ENCODE data around the gene ELP5. TPM values are rescaled to one million over a fixed set of nuclear protein-coding genes. Genes with fewer than 3 reads are reported as not detected.

ELP5 gene
- total and polyA plus RNA-seq, 2 of the 4 experiments (the other 2 are of a cell fraction) = 39.3 to 46.6 TPM

GRCh38 chr17:7228920-7229319 is 23.1 kb upstream of the ELP5 start:
- ChIA-PET POLR2A (ENCODE audit: unreplicated experiment) (interaction anchor here (1.3 kb wide), 1 partner anchor 10 kb away, joined by 4 read pairs; the partner anchor contains the start of genes ACADVL and DLG4), CTCF (no interaction called here)
- no peak overlapping the region for H2AK5ac ChIP-seq (ENCODE audit: low read depth, low read length)
- no peak overlapping the region for H2BK20ac ChIP-seq (ENCODE audit: low read depth, low read length)
- in situ Hi-C loops (cut with MboI; ENCODE audit: low sequenced_read_pairs) (loop anchor here (25.0 kb wide), 1 partner anchor 933 kb away; the partner anchor contains the start of genes PER1 and VAMP2), dilution Hi-C loops (cut with HindIII; ENCODE audit: low sequenced_read_pairs, unreplicated experiment) (no loop called here), intact Hi-C loops (cut with micrococcal nuclease) (no loop called here)
- TF ChIP-seq USF2 (IDR thresholded peaks at IDR 0.05; ENCODE audit: low read depth, low read length) (no peak), RAD21 (IDR thresholded peaks at IDR 0.05; ENCODE audit: low read length) (no peak), SMC3 (IDR thresholded peaks at IDR 0.05; ENCODE audit: low read depth, low read length) (no peak), MXI1 (IDR thresholded peaks at IDR 0.05; ENCODE audit: borderline replicate concordance, low read depth, low read length) (no peak), POLR2A (IDR thresholded peaks at IDR 0.05; ENCODE audit: low read depth, low read length) (no peak), FOS (IDR thresholded peaks at IDR 0.05; ENCODE audit: low read depth, low read length) (no peak), CHD1 (IDR thresholded peaks at IDR 0.05; ENCODE audit: low read depth, low read length) (no peak), MAZ (IDR thresholded peaks at IDR 0.05; ENCODE audit: borderline replicate concordance, low read depth, low read length) (no peak), CTCF (conservative IDR thresholded peaks at IDR 0.05; ENCODE audit: low read depth, low read length) (no peak), CEBPB (IDR thresholded peaks at IDR 0.05; ENCODE audit: low read depth, low read length) (no peak), RFX5 (IDR thresholded peaks at IDR 0.05; ENCODE audit: low read depth, low read length) (no peak), BHLHE40 (IDR thresholded peaks at IDR 0.05; ENCODE audit: low read depth, low read length) (no peak), RCOR1 (IDR thresholded peaks at IDR 0.05; ENCODE audit: insufficient replicate concordance, low read length) (no peak)
- H4K91ac ChIP-seq (ENCODE audit: insufficient read depth, low read depth, low read length) = no peak overlapping the region
- H3K9me1 ChIP-seq (ENCODE audit: insufficient read depth, low read length) = peaks cover 6% of the 10 kb centered on the region
- no peaks in the 10 kb centered on the region for H3K27me3 ChIP-seq (ENCODE audit: control insufficient read depth, insufficient read depth, low read length)
- no peak overlapping the region for H4K5ac ChIP-seq (ENCODE audit: low read depth, low read length)
- H4K8ac ChIP-seq (ENCODE audit: low read depth in 2 of 2, low read length in 2 of 2) = no peak overlapping the region
- H3K27ac ChIP-seq (ENCODE audit: insufficient read depth, low read length) = no peak overlapping the region
- H2BK15ac ChIP-seq (ENCODE audit: low read depth, low read length) = no peak overlapping the region
- H3K4me1 ChIP-seq (ENCODE audit: control insufficient read depth, insufficient read depth, low read length) = no peaks in the 10 kb centered on the region; the same call in 1 of the 2 replicates
- DNase-seq (no peak), ATAC-seq (ENCODE audit: low read depth) (no peak)
- no peak overlapping the region for H2AK9ac ChIP-seq (replicated peaks; ENCODE audit: low read depth, low read length, poor library complexity)
- no peaks in the 10 kb centered on the region for H3K9me3 ChIP-seq (ENCODE audit: control insufficient read depth, insufficient read depth, low read length)
- peaks cover 60% of the 10 kb centered on the region for H3K36me3 ChIP-seq (ENCODE audit: control insufficient read depth, insufficient read depth, low read length)
- H4K20me1 ChIP-seq (ENCODE audit: insufficient read depth, low read length) = peaks cover 28% of the 10 kb centered on the region
- no peak overlapping the region for H2BK5ac ChIP-seq (ENCODE audit: low read depth, low read length, poor library complexity, severe bottlenecking)
- H3K23ac ChIP-seq (ENCODE audit: low read depth, low read length) = no peak overlapping the region
- no peak overlapping the region for H3K9ac ChIP-seq (ENCODE audit: low read depth, low read length)
- no peak overlapping the region for H3K14ac ChIP-seq (replicated peaks; ENCODE audit: low read depth, low read length)
- no peak overlapping the region for H3K4me2 ChIP-seq (ENCODE audit: low read depth, low read length)
- H2BK120ac ChIP-seq (ENCODE audit: low read depth, low read length) = no peak overlapping the region
- peaks cover 8 to 75% of the 10 kb centered on the region in 2 experiments; a peak in 3 of 4 replicates for H3K79me1 ChIP-seq (ENCODE audit: low read depth in 1 of 2, low read length in 2 of 2)
- no peak overlapping the region for H3K18ac ChIP-seq (ENCODE audit: low read depth, low read length)
- 100% methylated on average over 7 of the region's 14 CpGs; no CpG with 5 or more reads in 1 of the 2 experiments for WGBS, 2 experiments (ENCODE audit: extremely low coverage in 2 of 2, insufficient read length in 1 of 2)
- H3K56ac ChIP-seq (ENCODE audit: extremely low read depth, insufficient read depth, low read length) = no peak overlapping the region
- BruUV-seq (replicated peaks) = no TSS peak
- no peak overlapping the region for H2AFZ ChIP-seq (replicated peaks; ENCODE audit: low read length, poor library complexity)
- no peak overlapping the region for H3K4ac ChIP-seq (ENCODE audit: low read depth, low read length)
- no peak overlapping the region for H3K4me3 ChIP-seq (ENCODE audit: insufficient read depth, low read depth, low read length)
